ENCODE results near the gene COX4I1.

COX4I1 gene

GRCh38 chr16:85757341-85757822, 42.1 kb upstream of the COX4I1 start:
- Histone ChIP-seq H3K4me1 (ENCODE audit: control insufficient read depth, insufficient read depth, low read length) (peaks cover 15% of the 10 kb centered on the region), H3K27me3 (ENCODE audit: control insufficient read depth, insufficient read depth, low read length) (peaks cover 33% of the 10 kb centered on the region), H3K36me3 (ENCODE audit: control insufficient read depth, insufficient read depth, low read length) (no peaks in the 10 kb centered on the region), H3K9me3 (ENCODE audit: control insufficient read depth, low read length) (no peaks in the 10 kb centered on the region), H3K9ac (ENCODE audit: low read length) (no peak overlapping the region), H3K4me3 (ENCODE audit: low read length) (no peak overlapping the region)

DNA sequence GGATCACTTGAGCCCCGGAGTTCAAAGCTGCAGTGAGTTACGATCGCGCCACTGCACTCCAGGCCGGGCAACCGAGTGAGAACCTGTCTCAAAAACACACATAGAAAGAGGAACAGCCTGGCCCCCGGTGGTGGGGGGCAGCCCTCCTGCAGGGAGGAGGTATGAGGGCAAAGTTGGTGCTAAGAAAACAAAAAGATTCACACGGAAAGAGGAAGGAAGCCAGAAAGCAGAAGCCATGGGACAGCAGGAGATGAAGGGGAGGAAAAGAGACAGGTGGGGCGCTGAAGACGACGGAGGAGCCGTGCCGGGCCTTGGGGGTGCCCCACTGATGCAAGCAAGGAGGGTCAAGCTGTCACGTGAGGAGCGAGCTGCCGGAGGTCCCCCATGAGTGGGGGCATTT, 40.4 kb upstream of the COX4I1 start:
- H3K9ac ChIP-seq (ENCODE audit: low read length) = no peak overlapping the region
- H3K4me3 ChIP-seq (ENCODE audit: low read length) = no peak overlapping the region
- no peaks in the 10 kb centered on the region for H3K9me3 ChIP-seq (ENCODE audit: control insufficient read depth, low read length)
- no peaks in the 10 kb centered on the region for H3K4me1 ChIP-seq (ENCODE audit: control insufficient read depth, insufficient read depth, low read length)
- no peaks in the 10 kb centered on the region for H3K36me3 ChIP-seq (ENCODE audit: control insufficient read depth, insufficient read depth, low read length)
- peaks cover 22% of the 10 kb centered on the region for H3K27me3 ChIP-seq (ENCODE audit: control insufficient read depth, insufficient read depth, low read length)

DNA sequence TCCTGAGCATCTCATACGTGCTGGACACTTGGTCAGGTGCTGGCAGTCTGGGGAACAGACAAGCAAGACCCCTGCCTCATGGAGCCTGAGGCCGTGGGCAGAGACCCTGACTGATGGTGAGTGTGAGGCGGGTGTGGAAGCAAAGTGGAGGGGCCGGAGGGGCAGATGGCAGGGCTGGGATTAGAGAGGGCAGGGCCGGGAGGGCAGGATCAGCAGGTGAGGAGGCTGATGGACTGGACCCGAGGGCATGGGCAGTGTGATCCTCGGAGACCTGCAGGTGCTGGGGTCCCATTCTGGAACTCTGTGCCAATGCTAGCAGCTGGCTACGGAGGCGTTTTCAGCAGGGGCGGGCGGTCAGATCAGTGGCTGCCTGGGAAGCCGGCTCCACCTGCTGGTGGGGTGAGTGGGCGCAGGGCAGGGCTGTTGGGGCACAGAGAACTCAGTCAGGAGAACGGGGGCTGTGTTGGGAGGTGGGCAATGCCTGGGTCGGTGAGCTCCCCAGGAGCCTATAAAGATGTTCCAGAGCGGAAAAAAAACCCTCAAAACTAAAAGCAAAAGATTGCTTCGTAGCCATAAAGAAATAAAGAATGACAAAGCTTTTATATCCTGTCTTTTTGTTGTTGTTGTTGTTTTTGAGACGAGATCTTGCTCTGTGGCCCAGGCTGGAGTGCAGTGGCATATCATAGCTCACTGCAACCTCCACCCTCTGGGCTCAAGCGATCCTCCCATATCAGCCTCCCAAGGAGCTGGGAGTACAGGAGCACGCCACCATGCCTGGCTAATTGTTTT, 39.7 kb upstream of the COX4I1 start:
- Histone ChIP-seq H3K4me1 (ENCODE audit: control insufficient read depth, insufficient read depth, low read length) (no peaks in the 10 kb centered on the region), H3K4me3 (ENCODE audit: low read length) (no peak overlapping the region)

GRCh38 chr16:85761861-85762260, 37.6 kb upstream of the COX4I1 start:
- Histone ChIP-seq H3K4me1 (ENCODE audit: control insufficient read depth, insufficient read depth, low read length) (no peaks in the 10 kb centered on the region), H3K27me3 (ENCODE audit: control insufficient read depth, insufficient read depth, low read length) (peaks cover 22% of the 10 kb centered on the region), H3K9ac (ENCODE audit: low read length) (no peak overlapping the region), H3K4me3 (ENCODE audit: low read length) (no peak overlapping the region), H3K36me3 (ENCODE audit: control insufficient read depth, insufficient read depth, low read length) (no peaks in the 10 kb centered on the region), H3K9me3 (ENCODE audit: control insufficient read depth, low read length) (no peaks in the 10 kb centered on the region)

More for the DNA sequence above, 39.7 kb upstream of the COX4I1 start:
- H3K36me3 ChIP-seq (ENCODE audit: control insufficient read depth, insufficient read depth, low read length) = no peaks in the 10 kb centered on the region
- no peak overlapping the region for H3K9ac ChIP-seq (ENCODE audit: low read length)
- no peaks in the 10 kb centered on the region for H3K9me3 ChIP-seq (ENCODE audit: control insufficient read depth, low read length)
- H3K27me3 ChIP-seq (ENCODE audit: control insufficient read depth, insufficient read depth, low read length) = peaks cover 22% of the 10 kb centered on the region

GRCh38 chr16:85762970-85763369, 36.5 kb upstream of the COX4I1 start:
- no peaks in the 10 kb centered on the region for H3K36me3 ChIP-seq (ENCODE audit: control insufficient read depth, insufficient read depth, low read length)
- no peak overlapping the region for H3K4me3 ChIP-seq (ENCODE audit: low read length)
- no peak overlapping the region for H3K9ac ChIP-seq (ENCODE audit: low read length)
- peaks cover 22% of the 10 kb centered on the region for H3K27me3 ChIP-seq (ENCODE audit: control insufficient read depth, insufficient read depth, low read length)
- no peaks in the 10 kb centered on the region for H3K4me1 ChIP-seq (ENCODE audit: control insufficient read depth, insufficient read depth, low read length)
- H3K9me3 ChIP-seq (ENCODE audit: control insufficient read depth, low read length) = no peaks in the 10 kb centered on the region

DNA sequence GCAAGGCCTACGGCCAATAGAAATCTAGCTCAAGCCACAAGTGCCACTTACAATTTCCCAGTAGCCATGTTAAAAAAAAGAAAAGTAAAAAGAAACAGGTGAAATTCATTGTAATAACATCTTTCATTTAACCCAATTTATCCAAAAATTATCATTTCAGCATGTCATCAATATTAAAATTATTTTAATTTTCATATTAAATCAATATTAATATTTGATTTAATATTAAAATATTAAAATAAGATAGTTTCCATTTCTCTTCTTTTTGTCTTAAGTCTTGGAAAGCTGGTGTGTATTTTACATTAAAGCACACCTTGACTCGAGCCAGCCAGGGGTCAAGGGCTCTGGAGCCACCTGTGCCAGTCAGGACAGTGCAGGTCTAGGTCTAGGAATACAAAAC, 35.9 kb upstream of the COX4I1 start:
- peaks cover 18% of the 10 kb centered on the region for H3K27me3 ChIP-seq (ENCODE audit: control insufficient read depth, insufficient read depth, low read length)
- H3K36me3 ChIP-seq (ENCODE audit: control insufficient read depth, insufficient read depth, low read length) = no peaks in the 10 kb centered on the region
- no peaks in the 10 kb centered on the region for H3K4me1 ChIP-seq (ENCODE audit: control insufficient read depth, insufficient read depth, low read length)
- no peak overlapping the region for H3K9ac ChIP-seq (ENCODE audit: low read length)
- H3K9me3 ChIP-seq (ENCODE audit: control insufficient read depth, low read length) = no peaks in the 10 kb centered on the region
- no peak overlapping the region for H3K4me3 ChIP-seq (ENCODE audit: low read length)

- Histone ChIP-seq H3K27me3 (ENCODE audit: control insufficient read depth, insufficient read depth, low read length) (peaks cover 5% of the 10 kb centered on the region), H3K36me3 (ENCODE audit: control insufficient read depth, insufficient read depth, low read length) (no peaks in the 10 kb centered on the region), H3K4me1 (ENCODE audit: control insufficient read depth, insufficient read depth, low read length) (no peaks in the 10 kb centered on the region), H3K9ac (ENCODE audit: low read length) (no peak overlapping the region), H3K9me3 (ENCODE audit: control insufficient read depth, low read length) (no peaks in the 10 kb centered on the region), H3K4me3 (ENCODE audit: low read length) (no peak overlapping the region)
Observed at GRCh38 chr16:85765211-85765610, 34.3 kb upstream of the COX4I1 start.

DNA sequence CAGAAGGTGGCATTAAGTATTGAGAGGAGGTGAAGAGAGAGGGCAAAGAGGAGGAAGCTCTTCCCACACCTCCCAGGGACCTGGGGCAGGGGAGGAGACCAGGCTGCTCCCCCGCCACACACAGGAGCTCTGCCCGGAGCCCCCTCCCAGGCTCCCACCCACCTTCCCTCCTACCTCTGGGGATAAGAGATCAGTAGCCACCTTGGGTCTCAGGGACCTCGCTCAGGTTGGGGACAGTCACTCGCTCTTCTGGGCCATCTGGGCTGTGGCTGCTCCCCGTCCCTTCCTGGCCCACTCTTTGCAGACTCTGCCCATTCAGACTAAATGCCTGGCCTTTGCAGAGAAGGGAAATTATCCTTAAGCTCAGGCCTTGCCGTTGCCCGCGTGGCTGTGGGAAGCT, 33.7 kb upstream of the COX4I1 start:
- H3K4me1 ChIP-seq (ENCODE audit: control insufficient read depth, insufficient read depth, low read length) = no peaks in the 10 kb centered on the region
- peaks cover 5% of the 10 kb centered on the region for H3K27me3 ChIP-seq (ENCODE audit: control insufficient read depth, insufficient read depth, low read length)
- H3K4me3 ChIP-seq (ENCODE audit: low read length) = no peak overlapping the region
- H3K9me3 ChIP-seq (ENCODE audit: control insufficient read depth, low read length) = no peaks in the 10 kb centered on the region
- H3K36me3 ChIP-seq (ENCODE audit: control insufficient read depth, insufficient read depth, low read length) = no peaks in the 10 kb centered on the region
- H3K9ac ChIP-seq (ENCODE audit: low read length) = no peak overlapping the region

DNA sequence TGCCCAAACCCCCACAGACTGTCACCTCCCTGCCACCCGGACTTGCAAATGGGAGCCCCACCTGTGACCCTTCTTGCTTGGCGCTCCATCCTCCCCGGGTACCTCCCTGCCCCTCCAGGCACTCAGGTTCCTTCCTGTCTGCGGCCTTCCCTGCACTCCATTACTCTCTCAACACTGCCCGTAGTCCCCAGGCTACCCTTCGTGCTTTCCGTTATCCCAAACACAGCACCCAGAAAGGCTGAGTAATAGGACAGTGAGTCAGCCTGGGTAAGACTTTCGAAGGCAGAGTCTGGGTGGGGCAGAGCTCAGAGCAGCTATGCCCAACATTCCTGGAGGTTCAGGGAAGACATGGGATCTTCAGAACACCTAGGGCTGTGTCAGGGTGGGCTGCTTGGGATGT, 32.0 kb upstream of the COX4I1 start:
- H3K4me3 ChIP-seq (ENCODE audit: low read length) = no peak overlapping the region

DNA sequence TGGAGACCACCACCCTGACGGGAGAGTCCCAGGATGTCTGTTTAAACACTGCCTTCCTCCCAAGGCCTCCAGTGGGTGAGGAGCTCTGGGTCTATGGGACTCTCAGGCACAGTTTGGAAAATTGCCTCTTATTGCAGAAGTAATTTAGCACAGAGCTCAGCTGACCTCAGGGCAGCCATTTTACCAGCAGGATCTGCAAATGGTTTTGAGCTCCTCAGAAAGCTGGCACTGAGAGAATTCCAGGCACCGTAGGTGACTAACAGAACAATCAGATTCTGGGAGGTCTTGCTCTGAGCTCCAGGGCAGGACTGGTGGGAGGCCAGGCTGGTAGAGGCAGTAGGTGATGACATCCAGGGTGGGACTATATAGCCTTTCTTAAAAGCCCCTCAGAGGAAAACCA, 31.3 kb upstream of the COX4I1 start:
- no peak overlapping the region for H3K4me3 ChIP-seq (ENCODE audit: low read length)
- no peak overlapping the region for H3K9ac ChIP-seq (ENCODE audit: low read length)
- H3K36me3 ChIP-seq (ENCODE audit: control insufficient read depth, insufficient read depth, low read length) = no peaks in the 10 kb centered on the region
- no peaks in the 10 kb centered on the region for H3K9me3 ChIP-seq (ENCODE audit: control insufficient read depth, low read length)
- no peaks in the 10 kb centered on the region for H3K4me1 ChIP-seq (ENCODE audit: control insufficient read depth, insufficient read depth, low read length)
- no peaks in the 10 kb centered on the region for H3K27me3 ChIP-seq (ENCODE audit: control insufficient read depth, insufficient read depth, low read length)

More for the DNA sequence above, 32.0 kb upstream of the COX4I1 start:
- no peaks in the 10 kb centered on the region for H3K36me3 ChIP-seq (ENCODE audit: control insufficient read depth, insufficient read depth, low read length)
- no peak overlapping the region for H3K9ac ChIP-seq (ENCODE audit: low read length)
- H3K27me3 ChIP-seq (ENCODE audit: control insufficient read depth, insufficient read depth, low read length) = no peaks in the 10 kb centered on the region
- no peaks in the 10 kb centered on the region for H3K9me3 ChIP-seq (ENCODE audit: control insufficient read depth, low read length)
- no peaks in the 10 kb centered on the region for H3K4me1 ChIP-seq (ENCODE audit: control insufficient read depth, insufficient read depth, low read length)

- H3K27me3 ChIP-seq (ENCODE audit: control insufficient read depth, insufficient read depth, low read length) = no peaks in the 10 kb centered on the region
- no peak overlapping the region for H3K4me3 ChIP-seq (ENCODE audit: low read length)
- no peaks in the 10 kb centered on the region for H3K4me1 ChIP-seq (ENCODE audit: control insufficient read depth, insufficient read depth, low read length)
- H3K9me3 ChIP-seq (ENCODE audit: control insufficient read depth, low read length) = no peaks in the 10 kb centered on the region
- H3K9ac ChIP-seq (ENCODE audit: low read length) = no peak overlapping the region
- no peaks in the 10 kb centered on the region for H3K36me3 ChIP-seq (ENCODE audit: control insufficient read depth, insufficient read depth, low read length)
Observed at GRCh38 chr16:85770741-85771140, 28.8 kb upstream of the COX4I1 start.

DNA sequence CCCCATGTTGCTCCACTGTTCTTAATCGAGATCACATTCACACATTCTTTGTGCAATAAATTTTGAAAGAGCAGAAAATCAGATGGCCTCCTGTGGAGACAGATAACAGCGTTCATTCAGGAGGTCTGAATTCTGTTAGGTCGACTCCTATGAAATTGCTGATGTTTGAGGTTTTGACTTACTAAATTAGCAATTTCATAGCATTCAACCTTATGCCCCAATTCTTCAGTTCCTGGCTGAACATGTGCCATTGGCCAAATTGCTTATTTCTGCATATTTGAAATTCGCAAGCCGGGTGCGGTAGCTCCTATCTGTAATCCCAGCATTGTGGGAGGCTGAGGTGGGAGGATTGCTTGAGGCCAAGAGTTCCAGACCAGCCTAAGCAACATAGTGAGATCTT, 26.5 kb upstream of the COX4I1 start:
- Histone ChIP-seq H3K9ac (ENCODE audit: low read length) (no peak overlapping the region), H3K4me1 (ENCODE audit: control insufficient read depth, insufficient read depth, low read length) (no peaks in the 10 kb centered on the region), H3K9me3 (ENCODE audit: control insufficient read depth, low read length) (no peaks in the 10 kb centered on the region), H3K4me3 (ENCODE audit: low read length) (no peak overlapping the region), H3K36me3 (ENCODE audit: control insufficient read depth, insufficient read depth, low read length) (no peaks in the 10 kb centered on the region), H3K27me3 (ENCODE audit: control insufficient read depth, insufficient read depth, low read length) (no peaks in the 10 kb centered on the region)

All from mucosa of stomach (tissue), 1 donor.